Ovary (tissue), 9 donors: ENCODE data around the gene NPM3. TPM values are rescaled to one million over a fixed set of nuclear protein-coding genes. Genes with fewer than 3 reads are reported as not detected.

Experiments
- DNase-seq, 5 donors: peaks; one replicate each; pipeline ENCODE4 v3.0.0-alpha.2; 2019 to 2020
- H3K27ac ChIP-seq, 2 donors: fragments of 200-600 bp; one replicate each; pipeline versions ENCODE4 v1.5.1 to v1.8.0; 2019 to 2022
- H3K27me3 ChIP-seq: fragments of 200-600 bp; one replicate; pipeline ENCODE4 v1.8.0; 2022
- H3K36me3 ChIP-seq: fragments of 200-600 bp; sonication (generic); one replicate; pipeline ENCODE4 v1.5.1; 2019
- H3K4me1 ChIP-seq: one replicate; pipeline ENCODE4 v1.8.1; 2013; ENCODE audit warnings: mild to moderate bottlenecking, moderate library complexity; ENCODE audit not compliant: insufficient read depth
- H3K4me3 ChIP-seq: fragments of 200-600 bp; sonication (generic); one replicate; pipeline ENCODE4 v1.5.1; 2017
- H3K9me3 ChIP-seq, 2 donors: fragments of 200-600 bp in 1 of 2; sonication (generic) in 1 of 2; one replicate each; pipeline versions ENCODE4 v1.5.1 to v1.8.1; 2013 to 2019; ENCODE audit warnings: mild to moderate bottlenecking in 1 of 2, moderate library complexity in 1 of 2
- EP300 ChIP-seq: sonication (generic); formaldehyde crosslinking; IDR thresholded peaks from one replicate; pipeline ENCODE4 v1.6.1; 2017; ENCODE audit warnings: antibody characterized with exemption
- POLR2A ChIP-seq: fragments of 450-650 bp; IDR thresholded peaks from one replicate; pipeline ENCODE4 v1.6.1; 2017; ENCODE audit warnings: antibody characterized with exemption, mild to moderate bottlenecking, moderate library complexity
- WGBS, 3 donors: extraction: QIAGEN DNeasy Blood & Tissue Kit in 1 of 3; methylation state at CpG; one replicate each; pipeline versions ENCODE4 v1.1.5 to v1.1.7; 2013 to 2017; 5-methylcytosine and 5-hydroxymethylcytosine counted together
- intact Hi-C, 4 donors: fragments of 100-400 bp; cut with DNase I; formaldehyde crosslinking; loops; one replicate each; pipeline versions ENCODE4 v1.11.0 to v1.15.1; 2022 to 2023
- polyA plus RNA-seq, 2 donors: library from polyadenylated mRNA; stranded (reverse); fragments of 200-250 nt in 1 of 2; fragments of 350-450 nt in 1 of 2; fragmentation: Illumina TruSeq in 1 of 2; extraction: RNeasy Lipid Tissue Mini Kit (QIAGEN cat#74804) in 1 of 2; gene quantifications; one replicate each; pipeline ENCODE4 v1.2.3, GENCODE V29; 2013 to 2014
- total RNA-seq, 7 donors: library from RNA; depleted of rRNA in 2 of 7; stranded (reverse); fragments of >200 nt in 2 of 7; fragmentation: NEBNext Ultra II Directional in 3 of 7; extraction: Animal tissue kit (Norgen Biotek cat#: 25700) in 3 of 7; gene quantifications; one replicate each; pipeline versions ENCODE4 v1.1.0 to v1.2.4, GENCODE V29; 2016 to 2023
- TF ChIP-seq, protein P1 (sequence below), 3 donors: fragments of 450-650 bp in 2 of 3; fragments of 200-600 bp in 1 of 3; IDR thresholded peaks; one replicate each; pipeline versions ENCODE4 v1.5.1 to v1.8.0; 2016 to 2022; ENCODE audit warnings: antibody characterized with exemption in 3 of 3, mild to moderate bottlenecking in 1 of 3
- donor health status: DM: no; HTN: no; CAD: no; lungs with moderate emphysema.
- donor health status: DM: no; HTN: no; CAD: no.
- donor health status: Bipolar disorder and iron deficiency.
- donor health status: DM: yes; HTN: yes; CAD: no.
- donor health status: DM: no; HTN: no; CAD: no.
- donor health status: DM: yes; HTN: yes; CAD: no.

Gene NPM3
- total and polyA plus RNA-seq, 9 donors, result 11.0 to 64.8 (median 32.1) TPM

DNA sequence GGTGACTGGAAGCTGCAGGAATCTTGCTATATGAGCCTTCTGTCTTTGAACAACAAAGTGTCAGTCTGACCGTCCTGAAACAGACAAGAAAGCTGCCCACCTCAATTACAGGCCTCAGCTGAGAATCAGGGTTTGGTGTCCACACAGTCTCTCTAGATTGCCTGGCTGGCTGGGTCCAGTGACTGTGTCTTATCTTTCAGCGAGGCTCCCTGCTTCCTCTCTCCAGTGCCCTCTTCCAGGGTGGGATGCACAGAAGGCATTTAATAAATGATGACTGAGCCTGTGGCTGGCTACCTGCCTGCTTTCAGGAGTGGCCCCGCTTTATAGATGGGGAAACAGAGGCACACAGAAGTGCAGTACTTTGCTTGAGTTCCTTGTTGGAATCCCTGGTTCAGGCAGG lies 34.8 kb downstream of the NPM3 start:
- Histone ChIP-seq H3K4me3 (no peak overlapping the region), H3K36me3 (no peaks in the 10 kb centered on the region), H3K4me1 (no peaks in the 10 kb centered on the region), H3K9me3 (no peaks in the 10 kb centered on the region), H3K27ac (no peak overlapping the region), H3K27me3 (no peaks in the 10 kb centered on the region)
- WGBS, 3 donors, result 66 to 76% (median 68%) methylated on average over 3 of the region's 3 CpGs
- intact Hi-C loops, result no loop called here
- no peak for TF ChIP-seq EP300
- TF ChIP-seq, protein P1, sequence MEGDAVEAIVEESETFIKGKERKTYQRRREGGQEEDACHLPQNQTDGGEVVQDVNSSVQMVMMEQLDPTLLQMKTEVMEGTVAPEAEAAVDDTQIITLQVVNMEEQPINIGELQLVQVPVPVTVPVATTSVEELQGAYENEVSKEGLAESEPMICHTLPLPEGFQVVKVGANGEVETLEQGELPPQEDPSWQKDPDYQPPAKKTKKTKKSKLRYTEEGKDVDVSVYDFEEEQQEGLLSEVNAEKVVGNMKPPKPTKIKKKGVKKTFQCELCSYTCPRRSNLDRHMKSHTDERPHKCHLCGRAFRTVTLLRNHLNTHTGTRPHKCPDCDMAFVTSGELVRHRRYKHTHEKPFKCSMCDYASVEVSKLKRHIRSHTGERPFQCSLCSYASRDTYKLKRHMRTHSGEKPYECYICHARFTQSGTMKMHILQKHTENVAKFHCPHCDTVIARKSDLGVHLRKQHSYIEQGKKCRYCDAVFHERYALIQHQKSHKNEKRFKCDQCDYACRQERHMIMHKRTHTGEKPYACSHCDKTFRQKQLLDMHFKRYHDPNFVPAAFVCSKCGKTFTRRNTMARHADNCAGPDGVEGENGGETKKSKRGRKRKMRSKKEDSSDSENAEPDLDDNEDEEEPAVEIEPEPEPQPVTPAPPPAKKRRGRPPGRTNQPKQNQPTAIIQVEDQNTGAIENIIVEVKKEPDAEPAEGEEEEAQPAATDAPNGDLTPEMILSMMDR (IDR thresholded peaks at IDR 0.05), result no peak
- no peak for TF ChIP-seq POLR2A
- no peak for DNase-seq

DNA sequence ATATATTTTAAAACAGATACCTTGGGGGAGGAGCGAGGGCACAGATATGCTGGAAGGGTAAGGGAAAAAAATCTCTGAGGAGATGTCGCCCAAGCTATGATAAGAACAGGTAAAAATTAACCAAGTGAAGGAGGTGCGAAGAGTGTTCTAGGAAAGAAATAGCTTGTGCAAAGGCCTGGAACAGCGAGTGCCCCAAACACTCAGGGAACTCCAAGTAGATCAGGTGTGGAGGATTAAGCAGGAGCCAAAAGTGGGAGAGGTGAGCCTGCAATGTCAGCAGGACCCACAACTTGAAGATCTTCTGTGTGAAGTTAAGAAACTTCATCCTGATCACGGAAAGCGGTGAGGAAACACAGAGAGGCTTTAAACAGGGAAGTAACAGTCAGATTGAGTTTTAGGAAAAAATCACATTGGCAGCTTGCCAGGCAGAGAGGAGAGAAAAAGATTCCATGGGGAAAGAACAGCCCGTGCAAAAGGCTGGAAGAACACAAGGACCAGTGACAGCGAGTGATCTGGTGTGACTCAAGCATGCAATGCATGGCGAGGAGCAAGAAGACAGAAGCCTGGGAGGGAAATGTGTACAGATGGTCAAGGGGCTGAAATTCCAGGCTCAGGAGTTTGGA lies 38.1 kb downstream of the NPM3 start:
- 69 to 76% (median 72%) methylated on average over 9 of the region's 9 CpGs for WGBS, 3 donors
- Histone ChIP-seq H3K36me3 (no peaks in the 10 kb centered on the region), H3K27ac (no peak overlapping the region), H3K4me3 (no peak overlapping the region), H3K4me1 (no peaks in the 10 kb centered on the region), H3K9me3 (no peaks in the 10 kb centered on the region), H3K27me3 (no peaks in the 10 kb centered on the region)
- intact Hi-C loops, result no loop called here
- DNase-seq, result no peak
- TF ChIP-seq EP300 (no peak), POLR2A (no peak)
- TF ChIP-seq, protein P1 (IDR thresholded peaks at IDR 0.05), result no peak

DNA sequence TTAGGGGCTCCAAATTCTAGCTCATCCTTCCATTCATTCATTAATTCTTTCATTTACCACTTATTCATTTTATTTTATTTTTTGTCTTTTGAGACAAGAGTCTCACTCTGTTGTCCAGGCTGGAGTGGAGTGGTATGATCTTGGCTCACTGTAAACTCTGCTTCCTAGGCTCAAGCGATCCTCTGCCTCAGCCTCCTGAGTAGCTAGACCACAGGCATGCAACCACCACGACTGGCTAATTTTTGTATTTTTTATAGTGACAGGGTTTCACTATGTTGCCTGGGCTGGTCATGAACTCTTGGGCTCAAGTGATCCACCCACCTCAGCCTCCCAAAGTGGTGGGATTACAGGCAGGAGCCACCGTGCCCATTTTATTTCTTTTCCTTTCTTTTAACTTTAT lies 39.0 kb downstream of the NPM3 start:
- H3K27me3 ChIP-seq, result no peaks in the 10 kb centered on the region
- H3K27ac ChIP-seq, result no peak overlapping the region
- intact Hi-C loops, result no loop called here
- no peaks in the 10 kb centered on the region for H3K9me3 ChIP-seq
- no peak overlapping the region for H3K4me3 ChIP-seq
- no peaks in the 10 kb centered on the region for H3K36me3 ChIP-seq
- 77 to 82% (median 78%) methylated on average over 3 of the region's 3 CpGs for WGBS, 3 donors
- no peak for TF ChIP-seq EP300
- no peaks in the 10 kb centered on the region for H3K4me1 ChIP-seq
- DNase-seq, result no peak

DNA sequence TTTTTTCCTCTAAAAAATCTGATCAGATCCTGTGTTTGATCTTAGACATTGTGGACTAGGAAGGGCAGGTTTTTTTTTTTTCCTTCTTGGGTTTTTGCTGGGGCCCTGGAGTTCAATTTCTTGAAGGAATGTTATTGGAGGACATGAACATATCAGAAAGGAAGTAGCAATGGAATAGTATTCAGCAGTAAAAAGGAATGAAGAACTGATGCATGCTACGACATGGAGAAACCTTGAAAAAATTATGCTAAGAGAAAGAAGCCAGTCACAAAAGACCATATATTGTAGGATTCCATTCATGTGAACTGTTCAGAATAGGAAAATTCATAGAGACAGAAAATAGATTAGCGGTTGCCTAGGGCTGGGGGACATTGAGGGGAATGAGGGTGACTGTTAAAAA lies 41.3 kb downstream of the NPM3 start:
- no peak for DNase-seq
- Histone ChIP-seq H3K4me3 (no peak overlapping the region), H3K36me3 (no peaks in the 10 kb centered on the region), H3K27me3 (no peaks in the 10 kb centered on the region), H3K4me1 (no peaks in the 10 kb centered on the region), H3K9me3 (no peaks in the 10 kb centered on the region), H3K27ac (no peak overlapping the region)
- intact Hi-C loops, result no loop called here
- no peak for TF ChIP-seq EP300
- TF ChIP-seq, protein P1 (IDR thresholded peaks at IDR 0.05), result no peak
- no peak for TF ChIP-seq POLR2A
- 44 to 50% (median 47%) methylated on average over 2 of the region's 2 CpGs for WGBS, 3 donors

DNA sequence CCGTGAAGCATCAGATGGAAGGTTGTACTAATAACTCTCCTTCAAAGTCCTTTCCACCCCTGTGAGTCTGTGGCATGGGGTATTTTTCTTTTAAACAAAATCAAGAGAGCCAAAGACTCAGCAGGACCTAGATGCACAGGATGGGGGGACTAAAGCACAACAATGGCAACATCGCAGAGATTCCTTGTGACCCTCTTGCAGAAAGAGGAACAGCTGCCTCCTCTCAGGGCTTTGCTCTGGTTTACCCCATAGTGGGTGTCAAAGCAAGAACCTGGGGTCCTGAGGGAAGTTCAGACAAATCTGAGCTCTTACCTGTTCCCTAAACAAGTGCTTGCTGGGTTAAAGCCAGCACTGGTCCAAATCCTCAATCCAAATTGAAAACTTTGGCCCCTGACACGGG lies 46.6 kb downstream of the NPM3 start:
- TF ChIP-seq EP300, result no peak

More for the DNA sequence above, 46.6 kb downstream of the NPM3 start:
- H3K4me1 ChIP-seq, result no peaks in the 10 kb centered on the region
- H3K27ac ChIP-seq, result no peak overlapping the region
- DNase-seq, result no peak
- H3K9me3 ChIP-seq, result no peaks in the 10 kb centered on the region
- 64 to 68% (median 65%) methylated on average over 3 of the region's 3 CpGs for WGBS, 3 donors
- H3K36me3 ChIP-seq, result no peaks in the 10 kb centered on the region
- H3K4me3 ChIP-seq, result no peak overlapping the region
- intact Hi-C loops, result no loop called here
- H3K27me3 ChIP-seq, result no peaks in the 10 kb centered on the region
